PC-3 (cell line): ENCODE data around the gene MAGI2. TPM values are rescaled to one million over a fixed set of nuclear protein-coding genes. Genes with fewer than 3 reads are reported as not detected.

Experiments used
- ATAC-seq: fragments of 200-7000 bp; cut with Tn5 transposase; 2 replicates; pipeline ENCODE4 v1.9.1; 2020; ENCODE audit warnings: mild to moderate bottlenecking, moderate library complexity
- BruUV-seq: library from RNA; stranded (reverse); fragments of 400-500 nt; replicated peaks from 2 replicates; lab custom pipeline; 2021; lab: Mats Ljungman, UMichigan
- CTCF ChIA-PET: fragments of 300-600 bp; sonication (Branson Sonifier 250); formaldehyde crosslinking; loops from one replicate; lab custom pipeline; 2022; ENCODE audit warnings: antibody characterized with exemption; lab: Charles Lee
- POLR2A ChIA-PET: fragments of 300-600 bp; sonication (Branson Sonifier 250); formaldehyde crosslinking; loops from one replicate; lab custom pipeline; 2022; ENCODE audit warnings: antibody characterized with exemption; ENCODE audit not compliant: unreplicated experiment; lab: Charles Lee
- DNase-seq: peaks from one replicate; pipeline ENCODE4 v3.0.0-alpha.2; 2015
- H2AFZ ChIP-seq: fragments of 300-600 bp; sonication (generic); 2 replicates; pipeline ENCODE4 v1.6.0; 2016; ENCODE audit warnings: antibody characterized with exemption, low read length
- H3F3A ChIP-seq: fragments of 300-600 bp; sonication (generic); one replicate; pipeline ENCODE4 v1.6.0; 2017; ENCODE audit warnings: antibody characterized with exemption, low read length, control low read depth, mild to moderate bottlenecking; ENCODE audit not compliant: unreplicated experiment
- H3K27ac ChIP-seq: fragments of 300-600 bp; sonication (generic); 2 replicates; pipeline ENCODE4 v1.5.1; 2016; ENCODE audit warnings: mild to moderate bottlenecking, low read length
- H3K27me3 ChIP-seq: fragments of 300-600 bp; sonication (generic); 2 replicates; pipeline ENCODE4 v1.6.1; 2016; ENCODE audit warnings: low read length, mixed read lengths
- H3K36me3 ChIP-seq: fragments of 300-600 bp; sonication (generic); 2 replicates; pipeline ENCODE4 v1.6.1; 2016; ENCODE audit warnings: low read depth, mixed run types, low read length, mixed read lengths
- H3K4me1 ChIP-seq: fragments of 300-600 bp; sonication (generic); 2 replicates; pipeline ENCODE4 v1.5.1; 2016; ENCODE audit warnings: low read length; ENCODE audit not compliant: insufficient read depth
- H3K4me2 ChIP-seq: fragments of 300-600 bp; sonication (generic); 2 replicates; pipeline ENCODE4 v1.6.0; 2016; ENCODE audit warnings: low read length
- H3K4me3 ChIP-seq: fragments of 300-600 bp; sonication (generic); 2 replicates; pipeline ENCODE4 v1.5.1; 2016; ENCODE audit warnings: mild to moderate bottlenecking, low read length, mixed read lengths
- H3K79me2 ChIP-seq: fragments of 300-600 bp; sonication (generic); 2 replicates; pipeline ENCODE4 v1.6.1; 2017; ENCODE audit warnings: low read length, mixed read lengths
- H3K9ac ChIP-seq: fragments of 300-600 bp; sonication (generic); 2 replicates; pipeline ENCODE4 v1.6.0; 2016; ENCODE audit warnings: mild to moderate bottlenecking, low read length
- H3K9me2 ChIP-seq: fragments of 300-600 bp; sonication (generic); replicated peaks from 2 replicates; pipeline ENCODE4 v1.6.1; 2016; ENCODE audit warnings: mixed run types, low read length, mixed read lengths
- H3K9me3 ChIP-seq: fragments of 300-600 bp; sonication (generic); 2 replicates; pipeline ENCODE4 v1.6.1; 2016; ENCODE audit warnings: low read length, mixed read lengths
- H4K20me1 ChIP-seq: fragments of 300-600 bp; sonication (generic); 2 replicates; pipeline ENCODE4 v1.6.1; 2016; ENCODE audit warnings: low read length, mixed read lengths
- EZH2 ChIP-seq: fragments of 300-600 bp; sonication (generic); IDR thresholded peaks from one replicate; pipeline ENCODE4 v1.6.1; 2017; ENCODE audit warnings: antibody characterized with exemption, mild to moderate bottlenecking, low read length; ENCODE audit not compliant: unreplicated experiment
- EZH2phosphoT487 ChIP-seq: fragments of 300-600 bp; sonication (generic); IDR thresholded peaks from 2 replicates; pipeline ENCODE4 v1.6.1; 2018; ENCODE audit warnings: mild to moderate bottlenecking, antibody characterized with exemption, low read length, borderline replicate concordance
- intact Hi-C: fragments of 100-400 bp; cut with micrococcal nuclease; formaldehyde crosslinking; loops from 2 replicates; pipeline ENCODE4 v1.9.0; 2023
- total RNA-seq: library from RNA; depleted of rRNA; stranded (reverse); fragments of >200 nt; gene quantifications from 2 replicates; pipeline ENCODE4 v1.2.3, GENCODE V29; 2014
- TF ChIP-seq, protein P1 (sequence below): fragments of 300-600 bp; sonication (generic); conservative IDR thresholded peaks from 2 replicates; pipeline ENCODE4 v1.5.1; 2017; ENCODE audit warnings: antibody characterized with exemption, low read depth, mild to moderate bottlenecking, low read length

The MAGI2 gene
- total RNA-seq, 1 experiment from 2014 or later = not detected

DNA sequence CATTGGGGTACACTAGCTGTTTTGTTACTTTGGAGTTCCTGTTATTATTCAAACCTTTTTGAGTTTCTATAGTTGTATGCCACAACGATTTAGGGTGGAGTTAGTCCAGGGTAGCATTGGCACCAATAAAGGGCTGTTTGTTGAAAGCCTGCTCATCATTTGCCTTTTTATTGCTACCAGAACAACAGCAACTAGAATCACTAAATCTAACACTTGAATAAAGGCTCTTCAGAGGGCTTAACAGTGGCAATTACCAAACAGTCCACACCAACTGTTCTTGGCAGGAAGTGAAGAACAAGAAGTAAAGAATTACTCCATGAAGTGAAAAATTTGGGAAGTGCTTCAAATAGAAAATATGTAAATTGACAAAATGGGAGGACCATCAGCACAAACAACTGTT lies 1033.5 kb downstream of the MAGI2 start:
- no peaks in the 10 kb centered on the region for H3K36me3 ChIP-seq
- H3K4me1 ChIP-seq = no peaks in the 10 kb centered on the region
- no peaks in the 10 kb centered on the region for H3K79me2 ChIP-seq
- ChIA-PET POLR2A (no interaction called here), CTCF (no interaction called here)
- no peak overlapping the region for H2AFZ ChIP-seq
- H3K27ac ChIP-seq = no peak overlapping the region
- H3K4me3 ChIP-seq = no peak overlapping the region
- no peak overlapping the region for H3K9ac ChIP-seq
- DNase-seq (no peak), ATAC-seq (no peak)
- no peak for TF ChIP-seq EZH2phosphoT487
- TF ChIP-seq, protein P1, sequence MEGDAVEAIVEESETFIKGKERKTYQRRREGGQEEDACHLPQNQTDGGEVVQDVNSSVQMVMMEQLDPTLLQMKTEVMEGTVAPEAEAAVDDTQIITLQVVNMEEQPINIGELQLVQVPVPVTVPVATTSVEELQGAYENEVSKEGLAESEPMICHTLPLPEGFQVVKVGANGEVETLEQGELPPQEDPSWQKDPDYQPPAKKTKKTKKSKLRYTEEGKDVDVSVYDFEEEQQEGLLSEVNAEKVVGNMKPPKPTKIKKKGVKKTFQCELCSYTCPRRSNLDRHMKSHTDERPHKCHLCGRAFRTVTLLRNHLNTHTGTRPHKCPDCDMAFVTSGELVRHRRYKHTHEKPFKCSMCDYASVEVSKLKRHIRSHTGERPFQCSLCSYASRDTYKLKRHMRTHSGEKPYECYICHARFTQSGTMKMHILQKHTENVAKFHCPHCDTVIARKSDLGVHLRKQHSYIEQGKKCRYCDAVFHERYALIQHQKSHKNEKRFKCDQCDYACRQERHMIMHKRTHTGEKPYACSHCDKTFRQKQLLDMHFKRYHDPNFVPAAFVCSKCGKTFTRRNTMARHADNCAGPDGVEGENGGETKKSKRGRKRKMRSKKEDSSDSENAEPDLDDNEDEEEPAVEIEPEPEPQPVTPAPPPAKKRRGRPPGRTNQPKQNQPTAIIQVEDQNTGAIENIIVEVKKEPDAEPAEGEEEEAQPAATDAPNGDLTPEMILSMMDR = no peak
- TF ChIP-seq EZH2 = no peak
- intact Hi-C loops = no loop called here
- H3F3A ChIP-seq = no peaks in the 10 kb centered on the region
- H3K27me3 ChIP-seq = peaks cover 11% of the 10 kb centered on the region; the same call in 1 of the 2 replicates
- no TSS peak for BruUV-seq
- no peaks in the 10 kb centered on the region for H4K20me1 ChIP-seq
- H3K9me3 ChIP-seq = no peaks in the 10 kb centered on the region
- H3K9me2 ChIP-seq = no peaks in the 10 kb centered on the region
- no peak overlapping the region for H3K4me2 ChIP-seq

DNA sequence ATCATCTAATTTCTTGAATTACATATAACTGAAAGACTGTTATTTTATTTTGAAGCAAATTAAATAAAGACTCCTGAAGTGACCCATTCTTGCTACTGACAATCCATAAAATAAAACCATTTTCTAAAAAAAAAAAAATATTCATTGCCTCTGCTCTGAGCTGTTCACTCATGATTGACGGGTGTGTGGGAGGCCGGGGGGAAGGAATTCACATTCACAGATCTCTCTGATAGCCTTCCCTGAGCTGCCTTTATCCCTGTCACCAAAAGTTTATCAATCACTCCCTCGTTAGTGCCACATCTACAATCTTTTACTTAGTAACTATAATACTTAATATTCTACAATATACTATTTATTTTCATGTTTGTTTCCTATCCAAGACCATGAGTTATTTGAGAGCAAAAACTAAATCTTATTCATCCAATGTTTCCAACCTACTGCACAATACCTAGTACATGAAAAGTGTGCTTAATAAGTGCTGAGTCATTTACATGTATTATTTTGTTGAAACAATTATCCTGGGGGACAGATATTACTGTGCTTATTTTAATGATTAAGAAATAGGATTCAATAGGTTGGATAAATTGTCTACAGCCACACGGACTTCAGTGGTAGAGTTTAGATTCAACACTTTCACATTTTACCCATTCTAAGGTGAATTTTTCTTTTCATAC lies 1036.2 kb downstream of the MAGI2 start:
- H3K4me2 ChIP-seq = no peak overlapping the region

More for the DNA sequence above, 1036.2 kb downstream of the MAGI2 start:
- intact Hi-C loops = no loop called here
- no peak for DNase-seq
- ChIA-PET POLR2A (interaction anchor here (0.7 kb wide), 2 partner anchors 107 to 583 kb away, joined by 3 to 11 read pairs; no protein-coding TSS in a partner anchor), CTCF (no interaction called here)
- Histone ChIP-seq H3K27me3 (peaks cover 25% of the 10 kb centered on the region), H3K9me2 (no peaks in the 10 kb centered on the region), H3K9me3 (no peaks in the 10 kb centered on the region), H4K20me1 (no peaks in the 10 kb centered on the region), H3K4me3 (no peak overlapping the region), H3K27ac (no peak overlapping the region), H2AFZ (no peak overlapping the region), H3F3A (no peaks in the 10 kb centered on the region), H3K79me2 (no peaks in the 10 kb centered on the region), H3K4me1 (no peaks in the 10 kb centered on the region), H3K9ac (no peak overlapping the region), H3K36me3 (no peaks in the 10 kb centered on the region)
- TF ChIP-seq, protein P1 = no peak
- no peak for TF ChIP-seq EZH2phosphoT487
- no peak for TF ChIP-seq EZH2
- no TSS peak for BruUV-seq
- ATAC-seq = no peak
